Activated CD8-positive, alpha-beta memory T cell treated with anti-CD3 and anti-CD28 coated beads for 1 hour (primary cell): ENCODE measurements around the gene GRIN2A.

ENCODE experiments used
- DNase-seq, 2 donors: peaks; one replicate each; pipeline ENCODE4 v3.0.0-alpha.2; 2020; ENCODE audit warnings: low read depth in 1 of 2; ENCODE audit errors: extremely low read depth in 1 of 2

The GRIN2A gene

DNA sequence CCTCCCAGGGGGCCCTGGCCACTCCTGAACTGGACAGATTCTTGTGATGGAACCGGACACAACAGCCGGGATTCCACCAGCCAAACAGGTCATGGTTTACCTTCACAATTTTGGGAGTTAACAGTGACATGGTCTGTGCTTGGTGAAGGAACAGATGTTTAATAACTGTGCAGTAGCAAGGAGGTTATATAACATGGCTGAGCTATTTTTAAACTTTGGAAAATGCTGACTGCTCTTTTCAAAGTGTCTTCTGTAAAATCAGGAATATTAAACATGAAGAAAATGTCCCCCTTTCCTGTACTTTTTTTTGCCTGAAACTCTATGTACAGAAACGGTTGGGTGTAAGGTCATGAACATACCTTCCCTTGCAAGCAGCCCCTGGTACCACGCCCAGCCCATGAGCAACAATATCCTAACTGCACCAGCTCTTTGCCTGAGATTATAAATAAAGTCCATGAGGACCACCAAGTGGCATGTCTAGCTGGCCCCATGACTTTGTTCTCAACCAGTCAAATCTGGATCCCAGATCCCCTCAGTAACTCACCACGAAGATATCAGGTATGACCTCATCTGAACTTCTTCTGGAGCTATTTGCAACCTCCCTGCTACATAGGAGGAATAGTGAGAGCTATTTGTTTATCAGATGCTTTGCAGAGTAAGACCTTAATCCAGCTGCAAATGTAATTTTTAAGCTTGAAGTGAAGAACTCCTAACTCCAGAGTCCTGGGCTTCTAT is 249.1 kb downstream of the GRIN2A start:
- DNase-seq: no peak

DNA sequence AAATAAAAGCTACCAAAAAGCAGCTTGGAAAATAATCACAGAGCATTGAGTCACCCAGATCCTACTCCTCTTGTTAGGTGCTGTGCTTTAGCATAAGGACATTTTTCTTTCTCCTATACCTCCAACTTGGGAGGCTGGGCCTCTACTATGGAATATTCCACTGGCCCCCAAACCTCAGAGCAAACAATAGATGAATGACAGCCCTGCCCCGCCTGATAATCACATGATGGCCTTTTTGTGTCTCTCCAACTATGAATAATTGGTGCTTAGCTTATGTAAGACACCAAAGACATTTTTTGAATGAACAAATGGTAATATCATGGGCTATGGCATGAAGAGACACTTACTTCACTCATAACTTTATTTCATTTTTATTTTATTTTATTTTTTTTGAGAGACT is 250.2 kb downstream of the GRIN2A start:
- no peak for DNase-seq

DNA sequence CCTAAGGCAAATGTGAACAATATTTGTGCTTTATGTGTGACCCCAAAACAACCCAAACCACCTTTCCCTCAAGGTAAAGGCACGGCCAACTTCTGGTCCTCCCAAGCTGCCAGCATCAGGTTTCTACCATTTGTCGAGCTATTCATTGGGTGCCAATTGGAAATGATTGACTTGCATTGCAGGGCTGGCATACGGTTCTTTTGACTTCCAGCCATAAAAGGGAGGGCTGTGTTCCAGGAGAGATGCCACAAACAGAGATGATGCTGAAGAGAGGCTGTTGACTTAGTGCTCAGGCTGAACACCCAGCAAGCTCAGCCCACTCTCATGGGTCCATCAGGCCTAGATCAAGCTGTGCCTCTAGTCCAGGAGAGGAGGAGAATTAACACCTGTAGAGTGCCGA is 252.4 kb downstream of the GRIN2A start:
- DNase-seq: no peak

DNA sequence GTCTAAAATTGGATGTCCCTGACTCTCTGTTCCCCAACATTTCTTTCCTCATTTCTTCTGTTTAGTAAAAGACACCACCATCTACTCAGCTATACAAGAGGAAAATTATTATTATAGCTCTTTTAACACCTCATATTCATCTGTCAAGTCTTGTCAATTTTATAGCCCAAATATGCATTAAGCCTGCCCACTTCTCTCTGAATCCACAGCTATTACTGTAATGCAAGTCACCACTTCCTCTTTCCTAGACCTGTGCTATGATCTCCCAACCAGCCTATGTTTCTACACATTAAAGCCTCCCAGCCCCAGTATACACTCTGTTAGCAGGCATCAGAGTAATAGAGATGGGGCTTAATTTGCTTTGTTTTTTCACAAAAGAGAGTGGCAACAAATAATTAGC is 252.9 kb downstream of the GRIN2A start:
- DNase-seq: no peak

DNA sequence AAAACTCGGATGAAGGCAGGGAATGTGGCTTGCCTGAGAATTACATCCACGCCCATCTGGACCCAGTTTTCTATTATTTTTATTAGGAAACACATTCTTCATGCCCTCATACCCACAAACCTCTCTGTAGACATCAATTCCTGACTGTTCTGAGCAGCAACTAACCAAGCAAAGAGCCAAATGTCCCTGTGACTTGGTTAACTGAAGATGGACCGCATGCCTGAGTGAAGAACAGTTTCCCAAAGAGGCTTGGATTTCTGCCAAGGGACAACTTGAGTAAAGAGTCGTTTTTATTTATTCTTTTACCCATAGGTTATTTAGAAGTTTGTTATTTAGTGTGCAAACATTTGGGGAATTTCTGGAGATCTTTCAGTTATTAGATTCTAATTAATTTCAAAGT is 259.8 kb downstream of the GRIN2A start:
- DNase-seq: no peak

DNA sequence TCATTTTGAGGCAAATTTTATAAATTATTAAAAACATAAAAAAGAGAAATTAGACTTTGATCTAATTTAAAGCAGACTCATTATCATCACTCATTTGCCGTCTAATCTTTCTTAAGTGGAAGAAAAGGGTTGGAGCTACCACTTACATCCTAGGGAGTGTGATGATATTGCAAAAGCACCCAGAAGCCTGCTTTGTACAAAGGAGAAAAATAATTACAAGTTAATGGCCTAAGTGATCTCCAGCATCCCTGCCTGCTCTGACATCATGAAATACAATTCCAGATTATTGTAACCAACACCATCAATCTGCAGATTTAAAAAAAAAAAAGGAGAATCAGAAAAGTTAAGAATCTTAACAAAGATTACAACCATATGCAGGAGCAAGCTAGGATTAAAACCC is 260.2 kb downstream of the GRIN2A start:
- DNase-seq: no peak

DNA sequence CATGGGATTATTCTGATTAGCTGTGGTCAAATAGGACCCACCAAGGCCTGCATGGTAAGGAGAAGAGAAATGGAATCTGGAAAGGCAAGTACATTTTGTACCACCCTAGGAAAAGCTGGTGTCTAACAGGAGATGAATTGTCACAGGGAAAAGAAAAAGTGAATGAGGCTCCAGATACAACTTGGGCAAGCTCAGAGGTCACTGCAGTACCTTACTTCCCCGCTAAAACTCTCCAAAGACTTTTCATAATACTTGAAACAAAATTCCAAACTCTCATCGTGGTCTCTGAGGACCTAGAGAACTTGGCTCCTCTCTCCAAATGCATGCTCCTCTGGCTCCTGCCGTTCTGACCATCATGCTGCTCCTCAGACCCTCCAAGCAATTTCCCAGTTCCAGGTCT is 262.8 kb downstream of the GRIN2A start:
- no peak for DNase-seq

DNA sequence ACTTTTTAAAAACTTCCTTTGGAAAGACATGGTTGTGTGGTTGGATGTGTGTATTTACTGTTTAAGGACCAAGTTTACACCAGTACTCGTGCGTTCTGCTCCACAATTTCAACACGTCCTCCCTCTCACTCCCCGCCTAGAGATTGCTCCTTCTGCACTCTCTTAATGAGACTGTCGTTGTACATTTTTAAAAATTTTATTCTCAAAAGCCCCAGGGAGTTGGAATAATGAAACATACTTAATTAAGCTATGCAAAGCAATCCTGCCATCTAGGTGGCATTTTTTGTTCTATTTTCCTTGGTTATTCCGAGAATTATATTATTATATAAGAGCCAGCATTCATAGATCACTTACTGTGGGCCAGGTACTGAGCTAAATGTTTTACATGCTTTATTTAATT is 264.5 kb downstream of the GRIN2A start:
- DNase-seq: no peak

DNA sequence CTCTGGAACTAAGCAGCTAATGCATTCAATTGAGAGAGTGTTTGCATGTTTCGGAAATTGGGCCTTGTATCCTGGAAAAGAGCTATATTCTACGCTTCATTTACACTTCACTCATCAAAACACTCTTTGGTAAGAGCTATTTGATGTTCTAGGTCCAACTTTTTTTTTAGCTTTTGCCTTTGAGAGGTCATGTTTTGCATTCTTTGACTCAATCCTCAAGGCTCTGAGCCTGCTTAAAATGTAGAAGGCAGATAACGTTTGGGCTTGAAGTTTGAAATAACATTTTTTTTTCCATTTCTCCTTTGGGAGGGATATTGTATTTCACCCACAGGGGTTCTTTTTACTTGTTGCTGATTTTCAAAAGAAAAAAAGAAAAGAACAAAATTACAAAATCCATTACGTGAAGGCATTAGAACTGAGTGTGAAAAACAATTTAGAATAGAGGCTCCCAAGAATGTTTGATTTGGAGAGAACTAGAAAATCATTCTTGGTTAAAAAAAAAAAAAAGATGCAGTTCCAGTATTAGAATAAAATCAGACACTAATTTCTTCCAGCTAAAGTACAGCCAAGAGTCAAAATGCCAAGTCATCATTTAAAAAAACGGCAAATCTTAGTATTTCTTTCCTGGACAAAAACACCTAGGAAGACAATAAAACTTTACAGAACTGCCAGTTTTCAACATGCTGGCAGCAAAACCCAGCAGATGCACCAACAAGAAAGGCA is 268.5 kb downstream of the GRIN2A start:
- DNase-seq: no peak

DNA sequence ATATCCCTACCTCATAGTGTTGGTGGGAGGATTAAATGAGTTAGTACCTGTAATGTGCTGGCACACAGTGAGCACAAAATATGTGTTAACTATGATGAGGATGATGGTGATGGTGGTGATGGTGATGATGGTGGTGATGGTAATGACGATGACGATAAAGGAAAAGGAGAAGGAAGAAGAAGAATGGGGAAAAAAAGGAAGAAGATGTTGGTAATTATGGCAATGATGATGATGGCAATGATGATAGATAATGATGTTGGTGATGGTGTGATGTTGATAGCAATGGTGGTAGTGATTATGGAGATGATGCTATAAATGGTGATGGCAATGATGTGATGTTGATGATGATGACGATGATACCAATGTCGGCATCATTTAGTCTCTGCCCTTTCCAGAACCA is 270.2 kb downstream of the GRIN2A start:
- no peak for DNase-seq

DNA sequence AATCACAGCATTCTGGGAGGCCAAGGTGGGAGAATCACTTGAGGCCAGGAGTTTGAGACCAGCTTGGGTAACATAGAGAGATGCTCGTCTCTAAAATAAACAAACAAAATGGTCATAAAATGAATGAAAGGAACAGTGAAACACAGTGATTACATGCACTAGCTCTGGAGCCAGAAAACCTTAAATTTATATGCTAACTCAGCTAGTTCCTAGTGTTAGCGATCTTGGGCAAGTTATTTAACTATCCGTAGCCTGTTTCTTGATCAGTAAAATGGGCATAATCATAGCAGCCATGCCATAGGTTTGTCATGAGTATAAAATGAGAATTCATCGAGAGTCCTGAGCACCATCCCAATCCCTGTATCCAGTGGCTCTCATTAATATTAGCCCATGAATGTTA is 271.0 kb downstream of the GRIN2A start:
- DNase-seq: no peak

DNA sequence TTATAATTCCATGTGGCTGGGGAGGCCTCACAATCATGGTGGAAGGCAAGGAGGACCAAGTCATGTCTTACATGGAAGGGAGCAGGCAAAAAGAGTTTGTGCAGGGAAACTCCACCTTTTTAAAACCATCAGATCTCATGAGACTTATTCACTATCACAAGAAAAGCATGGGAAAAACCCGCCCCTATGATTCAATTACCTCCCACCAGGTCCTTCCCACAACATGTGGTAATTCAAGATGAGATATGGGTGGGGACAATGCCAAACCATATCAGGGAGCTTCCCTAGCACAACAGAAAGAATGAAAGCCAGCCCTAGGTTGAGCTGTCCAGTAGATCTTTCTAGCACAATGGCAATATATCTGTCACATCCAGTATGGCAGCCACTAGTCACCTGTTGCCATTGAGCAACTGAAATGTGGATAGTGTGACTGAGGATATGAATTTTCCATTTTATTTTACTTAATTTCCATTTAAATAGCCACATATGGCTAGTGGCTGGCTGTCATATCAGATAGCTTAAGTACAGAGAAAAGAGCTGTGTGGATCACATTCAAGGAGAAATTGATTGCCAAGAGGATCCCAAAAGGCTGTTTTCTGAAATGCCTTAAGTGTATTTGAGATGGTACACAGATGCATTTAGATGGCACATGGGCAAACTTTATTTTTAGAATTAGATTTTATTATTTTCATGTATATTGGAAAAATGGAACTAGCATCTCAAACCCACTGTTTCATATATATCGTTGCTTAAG is 273.0 kb downstream of the GRIN2A start:
- DNase-seq: no peak

DNA sequence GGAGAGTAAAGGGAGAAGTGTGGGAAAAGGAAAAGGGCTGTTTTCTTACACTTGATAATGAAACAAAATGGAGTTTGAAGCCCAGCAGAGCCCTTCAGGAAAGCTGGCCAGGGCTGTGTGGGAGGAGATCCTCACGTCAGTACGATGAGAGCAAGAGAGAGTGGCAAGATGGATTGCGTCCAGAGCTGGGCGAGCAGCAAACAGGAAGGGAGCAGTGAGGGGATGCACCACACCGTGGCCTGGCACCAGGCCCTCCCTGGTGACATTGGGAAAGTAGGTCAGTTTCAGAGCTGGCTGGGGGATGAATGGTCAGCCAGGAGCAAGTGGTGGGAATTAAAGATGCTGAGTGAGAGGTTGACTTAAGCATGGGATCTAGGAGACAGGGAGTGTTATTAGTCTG is 273.6 kb downstream of the GRIN2A start:
- DNase-seq: no peak

DNA sequence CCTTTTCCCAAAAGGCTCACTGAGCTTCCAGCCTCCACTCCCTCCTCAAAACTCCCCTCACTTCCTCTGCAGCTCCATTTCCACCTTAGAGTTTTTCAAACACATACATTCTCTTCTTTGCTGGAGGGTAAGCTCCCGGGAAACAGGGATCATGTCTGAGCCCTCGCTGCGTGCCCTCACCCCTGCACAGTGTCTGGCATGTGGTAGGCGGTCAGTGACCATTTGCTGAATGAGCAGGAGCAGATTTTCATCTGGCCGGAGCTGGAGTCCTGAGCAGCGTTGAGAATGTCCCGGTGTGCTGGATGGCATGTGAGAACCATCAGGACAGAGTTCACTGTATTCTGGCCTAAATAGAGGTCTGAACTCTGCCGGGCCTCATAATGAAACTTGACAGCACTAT is 274.5 kb downstream of the GRIN2A start:
- no peak for DNase-seq

DNA sequence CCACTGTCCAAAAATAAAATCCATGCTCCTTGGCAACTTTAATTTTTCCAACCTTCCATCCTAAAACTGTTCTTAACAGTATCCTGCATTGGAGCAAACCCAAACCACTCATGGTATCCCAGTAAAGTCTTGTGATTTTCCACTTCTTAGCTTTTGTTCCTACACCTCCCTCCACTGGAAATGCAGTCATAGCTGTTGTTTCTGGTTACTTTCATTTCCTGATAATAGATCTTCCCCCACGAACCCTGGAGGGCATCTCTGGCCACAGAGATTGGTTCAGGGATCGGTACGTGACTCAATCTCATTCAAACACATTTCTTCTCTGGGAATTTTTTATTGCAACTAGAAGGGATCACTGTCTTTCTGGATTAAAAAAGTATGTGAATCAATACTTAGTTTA is 276.0 kb downstream of the GRIN2A start:
- no peak for DNase-seq

DNA sequence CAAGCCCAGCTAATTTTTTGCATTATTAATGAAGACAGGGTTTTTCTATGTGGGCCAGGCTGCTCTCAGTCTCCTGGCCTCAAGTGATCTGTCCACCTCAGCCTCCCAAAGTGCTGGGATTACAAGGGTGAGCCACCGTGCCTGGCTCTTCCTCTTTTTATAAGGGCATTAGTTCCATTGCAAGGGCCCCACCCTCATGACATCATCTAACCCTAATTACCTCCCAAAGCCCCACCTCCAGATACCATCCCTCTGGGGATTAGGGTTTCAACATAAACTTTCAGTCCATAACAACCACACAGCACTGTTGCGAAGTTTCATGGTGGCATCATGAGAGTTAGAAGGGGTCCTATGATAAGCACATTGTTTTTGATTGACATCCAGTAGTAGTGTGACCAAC is 277.7 kb downstream of the GRIN2A start:
- DNase-seq: no peak

DNA sequence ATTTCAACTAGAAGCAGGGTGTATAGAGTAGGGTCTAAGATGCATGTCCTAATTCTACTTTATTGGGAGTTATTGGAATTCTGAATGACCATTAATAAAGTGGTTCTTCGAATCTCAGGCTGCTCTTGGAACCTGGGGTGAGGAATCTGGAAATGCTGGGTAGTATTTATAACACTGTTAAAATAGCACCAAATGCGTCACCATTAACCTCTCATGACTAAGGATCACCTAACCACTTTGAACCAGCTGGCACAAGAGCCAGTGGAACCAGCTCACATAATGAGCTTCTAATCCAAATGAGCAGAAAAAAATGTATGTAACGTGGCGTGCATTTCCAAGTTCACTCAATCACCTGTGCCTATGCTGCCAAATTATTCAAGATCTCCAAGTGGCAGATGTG is 281.7 kb downstream of the GRIN2A start:
- DNase-seq: no peak

DNA sequence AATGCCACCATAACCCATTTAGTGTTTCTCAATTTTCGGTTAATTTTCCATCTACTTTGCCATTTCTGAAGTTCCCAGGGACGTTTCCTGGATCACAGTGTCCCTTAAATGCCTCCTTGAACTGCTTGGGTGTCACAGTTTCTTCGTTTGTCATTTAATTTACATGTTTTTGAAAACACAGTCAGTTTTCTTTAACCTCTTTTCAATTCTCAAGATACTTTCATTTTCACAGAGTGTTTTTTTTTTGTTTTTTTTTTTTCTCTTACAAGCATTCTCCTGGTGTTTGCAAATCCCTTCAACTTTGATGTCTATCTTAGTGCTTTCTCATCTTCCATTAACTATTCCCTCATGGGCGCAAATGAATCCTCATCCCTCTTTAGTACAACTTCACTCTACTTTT is 283.7 kb downstream of the GRIN2A start:
- no peak for DNase-seq

DNA sequence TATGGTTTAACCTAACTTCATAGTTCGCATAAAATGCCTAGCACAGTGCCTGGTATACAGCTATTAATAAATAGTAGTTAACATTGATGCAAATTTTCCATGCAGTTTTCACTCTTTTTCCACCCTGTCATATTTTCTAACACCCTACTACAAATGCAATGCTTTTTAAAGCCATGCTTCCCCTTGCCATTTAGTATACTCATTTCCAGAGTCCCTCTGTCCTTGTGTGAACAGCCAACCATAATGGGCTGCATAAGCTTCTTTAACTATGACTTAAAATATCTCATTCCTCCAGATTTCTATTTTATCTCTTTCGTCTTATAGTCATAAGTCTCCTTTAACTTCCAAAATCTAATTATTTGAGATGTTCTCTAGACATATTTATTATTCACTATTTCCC is 284.1 kb downstream of the GRIN2A start:
- no peak for DNase-seq

DNA sequence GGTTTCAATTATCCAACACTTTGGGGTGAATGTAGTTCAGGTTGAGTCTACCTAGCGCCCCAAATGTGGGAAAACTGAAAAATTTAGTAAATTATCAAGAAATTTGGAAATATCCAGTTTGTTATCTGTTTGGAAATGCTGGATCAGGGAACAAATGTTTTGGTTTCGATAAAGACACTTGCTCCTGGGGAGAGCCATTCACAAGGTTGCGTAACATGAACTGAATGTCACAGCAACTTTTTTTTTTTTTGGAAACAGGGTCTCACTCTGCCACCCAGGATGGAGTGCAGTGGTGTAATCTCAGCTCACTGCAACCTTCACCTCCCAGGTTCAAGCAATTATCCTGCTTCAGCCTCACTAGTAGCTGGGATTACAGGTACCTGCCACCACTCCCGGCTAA is 286.4 kb downstream of the GRIN2A start:
- no peak for DNase-seq

DNA sequence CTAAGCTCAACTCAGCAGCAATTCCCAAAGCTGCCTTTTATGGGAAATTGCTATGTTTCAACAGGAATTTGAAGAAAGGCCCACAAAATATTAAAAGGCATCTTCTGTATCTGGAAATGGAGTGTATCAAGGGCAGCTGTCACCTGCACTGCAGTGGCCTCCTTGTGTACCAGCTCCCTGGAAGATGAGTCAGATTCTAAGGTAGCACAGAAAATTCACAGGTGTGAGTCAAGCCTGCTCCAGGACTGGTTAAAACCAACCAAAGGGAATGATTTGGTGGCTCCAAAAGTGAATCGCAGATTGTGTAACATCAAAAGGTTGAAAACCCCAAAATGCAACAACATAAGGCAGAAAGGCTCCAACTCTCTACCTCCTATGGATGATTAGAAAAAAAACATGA is 296.4 kb downstream of the GRIN2A start:
- DNase-seq: no peak

DNA sequence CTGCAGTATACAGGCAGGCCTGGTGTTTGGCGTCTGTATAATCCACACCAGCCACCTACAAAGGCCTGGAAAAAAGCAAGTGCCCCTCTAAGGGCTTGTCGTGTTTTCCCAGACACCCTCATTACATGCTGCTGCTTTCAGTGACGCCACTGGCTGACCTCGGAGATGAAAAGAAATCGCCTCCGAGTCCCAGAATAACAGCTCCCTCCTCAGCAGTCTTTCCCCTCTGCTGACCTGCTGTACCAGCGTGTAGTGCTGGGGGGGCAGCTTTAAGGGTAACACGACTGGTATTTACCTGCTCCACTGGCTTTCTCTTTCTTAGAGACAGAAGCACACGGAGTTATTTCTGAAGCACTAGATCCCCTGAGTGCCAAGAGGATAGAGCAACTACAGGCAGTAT is 296.8 kb downstream of the GRIN2A start:
- DNase-seq: no peak
